ENCODE data around the gene KPNB1.

The KPNB1 gene

GRCh38 chr17:47660064-47660492 is 10.4 kb downstream of the KPNB1 start:
- DNase-seq (ENCODE audit: low read depth, low spot score): no peak
- no peak overlapping the region for H3K4me3 ChIP-seq (ENCODE audit: low read depth, low read length)
- in situ Hi-C loops (cut with HindIII; ENCODE audit: low sequenced_read_pairs): no loop called here
- TF ChIP-seq, protein P1, sequence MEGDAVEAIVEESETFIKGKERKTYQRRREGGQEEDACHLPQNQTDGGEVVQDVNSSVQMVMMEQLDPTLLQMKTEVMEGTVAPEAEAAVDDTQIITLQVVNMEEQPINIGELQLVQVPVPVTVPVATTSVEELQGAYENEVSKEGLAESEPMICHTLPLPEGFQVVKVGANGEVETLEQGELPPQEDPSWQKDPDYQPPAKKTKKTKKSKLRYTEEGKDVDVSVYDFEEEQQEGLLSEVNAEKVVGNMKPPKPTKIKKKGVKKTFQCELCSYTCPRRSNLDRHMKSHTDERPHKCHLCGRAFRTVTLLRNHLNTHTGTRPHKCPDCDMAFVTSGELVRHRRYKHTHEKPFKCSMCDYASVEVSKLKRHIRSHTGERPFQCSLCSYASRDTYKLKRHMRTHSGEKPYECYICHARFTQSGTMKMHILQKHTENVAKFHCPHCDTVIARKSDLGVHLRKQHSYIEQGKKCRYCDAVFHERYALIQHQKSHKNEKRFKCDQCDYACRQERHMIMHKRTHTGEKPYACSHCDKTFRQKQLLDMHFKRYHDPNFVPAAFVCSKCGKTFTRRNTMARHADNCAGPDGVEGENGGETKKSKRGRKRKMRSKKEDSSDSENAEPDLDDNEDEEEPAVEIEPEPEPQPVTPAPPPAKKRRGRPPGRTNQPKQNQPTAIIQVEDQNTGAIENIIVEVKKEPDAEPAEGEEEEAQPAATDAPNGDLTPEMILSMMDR (IDR thresholded peaks at IDR 0.05; ENCODE audit: low read depth, low read length): no peak

DNA sequence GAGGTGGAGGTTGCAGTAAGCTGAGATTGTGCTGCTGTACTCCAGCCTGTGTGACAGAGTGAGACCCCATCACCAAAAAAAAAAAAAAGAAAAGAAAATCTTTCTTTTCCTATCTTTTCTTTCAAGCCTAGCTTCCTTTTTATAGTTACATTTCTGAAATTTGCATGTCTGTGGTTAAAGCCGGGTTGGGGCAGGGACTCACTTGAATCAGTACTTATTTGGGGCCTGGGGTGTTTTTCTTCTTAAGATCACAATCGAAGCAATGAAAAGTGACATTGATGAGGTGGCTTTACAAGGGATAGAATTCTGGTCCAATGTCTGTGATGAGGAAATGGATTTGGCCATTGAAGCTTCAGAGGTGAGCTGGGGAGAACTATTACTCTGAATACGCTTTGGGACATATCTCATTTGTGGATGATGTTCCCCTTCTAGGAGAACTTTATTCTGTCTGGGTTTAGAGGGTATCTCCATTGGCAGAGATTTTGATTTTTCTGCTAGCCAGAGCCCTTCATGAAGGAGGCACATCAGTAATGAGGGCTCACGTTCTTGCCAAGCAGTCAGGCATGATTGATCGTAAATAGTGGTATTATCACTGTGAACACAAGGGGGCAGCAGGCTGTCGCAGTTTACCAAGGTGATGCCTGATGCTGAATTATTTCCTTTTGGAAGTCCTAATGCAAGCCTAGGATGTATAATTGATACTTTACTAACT is 14.3 kb downstream of the KPNB1 start:
- H3K4me3 ChIP-seq (ENCODE audit: low read depth, low read length): no peak overlapping the region
- in situ Hi-C loops (cut with HindIII; ENCODE audit: low sequenced_read_pairs): no loop called here
- peak; percentile 59 for DNase-seq (ENCODE audit: low read depth, low spot score)
- TF ChIP-seq, protein P1 (IDR thresholded peaks at IDR 0.05; ENCODE audit: low read depth, low read length): peak; percentile 73

- H3K4me3 ChIP-seq (ENCODE audit: low read depth, low read length): no peak overlapping the region
- TF ChIP-seq, protein P1 (IDR thresholded peaks at IDR 0.05; ENCODE audit: low read depth, low read length): no peak
- in situ Hi-C loops (cut with HindIII; ENCODE audit: low sequenced_read_pairs): no loop called here
- no peak for DNase-seq (ENCODE audit: low read depth, low spot score)
These were observed 14.9 kb downstream of the KPNB1 start for GRCh38 chr17:47664624-47664941.

GRCh38 chr17:47665655-47666054 is 15.9 kb downstream of the KPNB1 start:
- TF ChIP-seq, protein P1 (IDR thresholded peaks at IDR 0.05; ENCODE audit: low read depth, low read length): no peak
- in situ Hi-C loops (cut with HindIII; ENCODE audit: low sequenced_read_pairs): no loop called here
- no peak for DNase-seq (ENCODE audit: low read depth, low spot score)
- no peak overlapping the region for H3K4me3 ChIP-seq (ENCODE audit: low read depth, low read length)

DNA sequence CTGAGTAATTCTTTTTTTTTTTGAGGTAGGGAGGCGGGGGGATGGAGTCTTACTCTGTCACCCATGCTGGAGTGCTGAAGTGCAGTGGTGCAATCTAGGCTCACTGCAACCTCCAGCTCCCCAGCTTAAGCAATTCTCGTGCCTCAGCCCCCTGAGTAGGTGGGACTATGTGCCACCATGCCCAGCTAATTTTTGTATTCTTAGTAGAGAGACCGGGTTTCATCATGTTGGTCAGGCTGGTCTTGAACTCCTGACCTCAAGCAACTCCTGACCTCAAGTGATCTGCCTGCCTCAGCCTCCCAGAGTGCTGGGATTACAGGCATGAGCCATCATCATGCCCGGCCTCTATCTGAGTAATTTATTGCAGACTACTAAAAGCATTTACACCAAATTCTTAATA is 19.4 kb downstream of the KPNB1 start:
- TF ChIP-seq, protein P1 (IDR thresholded peaks at IDR 0.05; ENCODE audit: low read depth, low read length): no peak
- no peak overlapping the region for H3K4me3 ChIP-seq (ENCODE audit: low read depth, low read length)
- in situ Hi-C loops (cut with HindIII; ENCODE audit: low sequenced_read_pairs): no loop called here
- no peak for DNase-seq (ENCODE audit: low read depth, low spot score)

GRCh38 chr17:47670064-47670463 is 20.3 kb downstream of the KPNB1 start:
- TF ChIP-seq, protein P1 (IDR thresholded peaks at IDR 0.05; ENCODE audit: low read depth, low read length): no peak
- H3K4me3 ChIP-seq (ENCODE audit: low read depth, low read length): no peak overlapping the region
- in situ Hi-C loops (cut with HindIII; ENCODE audit: low sequenced_read_pairs): no loop called here
- no peak for DNase-seq (ENCODE audit: low read depth, low spot score)
